Uterus (tissue), 4 donors: Measurements from ENCODE around the gene GAPT. TPM values are rescaled to one million over a fixed set of nuclear protein-coding genes. Genes with fewer than 3 reads are reported as not detected.

Experiments
- DNase-seq, 2 donors: peaks; one replicate each; pipeline ENCODE4 v3.0.0-alpha.2; 2019 to 2020
- H3K27ac ChIP-seq, 2 donors: fragments of 200-600 bp; sonication (generic); 1 replicate in 1 of 2; 2 replicates in 1 of 2; pipeline ENCODE4 v1.5.1; 2016 to 2018
- H3K27me3 ChIP-seq, 2 donors: fragments of 200-600 bp; sonication (generic); one replicate each; pipeline ENCODE4 v1.5.1; 2018 to 2019; ENCODE audit warnings: control low read depth in 1 of 2
- H3K36me3 ChIP-seq, 2 donors: fragments of 200-600 bp; sonication (generic); one replicate each; pipeline ENCODE4 v1.5.1; 2019; ENCODE audit warnings: control low read depth in 1 of 2
- H3K4me1 ChIP-seq, 2 donors: fragments of 200-600 bp; sonication (generic); one replicate each; pipeline ENCODE4 v1.5.1; 2018 to 2019; ENCODE audit warnings: control low read depth in 1 of 2
- H3K4me3 ChIP-seq, 2 donors: fragments of 200-600 bp; sonication (generic); 1 replicate in 1 of 2; 2 replicates in 1 of 2; pipeline ENCODE4 v1.5.1; 2018 to 2019; ENCODE audit warnings: mild to moderate bottlenecking in 1 of 2
- H3K9me3 ChIP-seq, 2 donors: fragments of 200-600 bp; sonication (generic); one replicate each; pipeline ENCODE4 v1.5.1; 2019; ENCODE audit warnings: control low read depth in 1 of 2
- CTCF ChIP-seq, 4 experiments: fragments of 200-600 bp in 2 of 4; fragments of 450-650 bp in 2 of 4; sonication (generic) in 2 of 4; IDR thresholded peaks; one replicate each; pipeline ENCODE4 v1.5.1; 2016 to 2019; ENCODE audit warnings: antibody characterized with exemption in 4 of 4, mild to moderate bottlenecking in 2 of 4, moderate library complexity in 1 of 4
- POLR2A ChIP-seq, 2 donors: fragments of 450-650 bp; IDR thresholded peaks; one replicate each; pipeline ENCODE4 v1.6.1; 2016; ENCODE audit warnings: antibody characterized with exemption in 2 of 2, mild to moderate bottlenecking in 1 of 2, moderate library complexity in 1 of 2
- intact Hi-C: fragments of 100-400 bp; cut with DNase I; formaldehyde crosslinking; loops from one replicate; pipeline ENCODE4 v1.15.1; 2023; ENCODE audit warnings: low total_unique reads
- total RNA-seq, 4 donors: library from RNA; depleted of rRNA in 3 of 4; stranded (reverse); fragments of >200 nt in 3 of 4; gene quantifications; one replicate each; pipeline versions ENCODE4 v1.1.0 to v1.2.4, GENCODE V29; 2014 to 2023
- donor health status: DM: yes; HTN: yes; CAD: no.

The GAPT gene
- total RNA-seq, 4 donors from 2014 or later = 0.61 to 6.8 (median 0.97) TPM; not detected in 1

GRCh38 chr5:58450811-58451629 is 40.2 kb upstream of the GAPT start:
- no peaks in the 10 kb centered on the region for H3K9me3 ChIP-seq
- no peak for TF ChIP-seq CTCF (IDR thresholded peaks at IDR 0.05)
- TF ChIP-seq POLR2A (IDR thresholded peaks at IDR 0.05) = no peak

GRCh38 chr5:58451732-58452565 is 39.3 kb upstream of the GAPT start:
- DNase-seq = no peak
- no peaks in the 10 kb centered on the region for H3K9me3 ChIP-seq
- no peaks in the 10 kb centered on the region for H3K36me3 ChIP-seq
- no peaks in the 10 kb centered on the region for H3K27me3 ChIP-seq
- no peak overlapping the region for H3K4me3 ChIP-seq
- no peak for TF ChIP-seq CTCF (IDR thresholded peaks at IDR 0.05)
- TF ChIP-seq POLR2A (IDR thresholded peaks at IDR 0.05) = no peak
- H3K4me1 ChIP-seq = no peaks in the 10 kb centered on the region
- intact Hi-C loops = loop anchor here (10.0 kb wide), 1 partner anchor 1157 kb away; no protein-coding TSS in a partner anchor
- H3K27ac ChIP-seq = peak overlapping the region in 1 of 2 donors; percentile 6

More at GRCh38 chr5:58450811-58451629, 40.2 kb upstream of the GAPT start:
- no peak for DNase-seq
- Histone ChIP-seq H3K27ac (no peak overlapping the region), H3K4me3 (no peak overlapping the region), H3K36me3 (no peaks in the 10 kb centered on the region), H3K4me1 (no peaks in the 10 kb centered on the region), H3K27me3 (no peaks in the 10 kb centered on the region)
- intact Hi-C loops = loop anchor here (10.0 kb wide), 1 partner anchor 1156 kb away; no protein-coding TSS in a partner anchor

- H3K9me3 ChIP-seq = no peaks in the 10 kb centered on the region
- no peak for DNase-seq
- intact Hi-C loops = loop anchor here (10.0 kb wide), 1 partner anchor 1158 kb away; no protein-coding TSS in a partner anchor
- peak overlapping the region in 1 of 2 donors; percentile 6 for H3K27ac ChIP-seq
- no peaks in the 10 kb centered on the region for H3K36me3 ChIP-seq
- H3K27me3 ChIP-seq = no peaks in the 10 kb centered on the region
- no peak overlapping the region for H3K4me3 ChIP-seq
- TF ChIP-seq POLR2A (IDR thresholded peaks at IDR 0.05) (no peak), CTCF (IDR thresholded peaks at IDR 0.05) (no peak)
- no peaks in the 10 kb centered on the region for H3K4me1 ChIP-seq
Observed at GRCh38 chr5:58452566-58453258, 38.5 kb upstream of the GAPT start.

- peak overlapping the region in 1 of 2 donors; percentile 95 for H3K27ac ChIP-seq
Observed at GRCh38 chr5:58453306-58453705, 37.9 kb upstream of the GAPT start.

More at GRCh38 chr5:58453306-58453705, 37.9 kb upstream of the GAPT start:
- intact Hi-C loops = loop anchor here (10.0 kb wide), 1 partner anchor 1159 kb away; no protein-coding TSS in a partner anchor
- no peaks in the 10 kb centered on the region for H3K9me3 ChIP-seq
- H3K4me1 ChIP-seq = no peaks in the 10 kb centered on the region
- TF ChIP-seq POLR2A (IDR thresholded peaks at IDR 0.05) = no peak
- no peak for TF ChIP-seq CTCF (IDR thresholded peaks at IDR 0.05)
- H3K36me3 ChIP-seq = no peaks in the 10 kb centered on the region
- H3K4me3 ChIP-seq = no peak overlapping the region
- no peak for DNase-seq
- no peaks in the 10 kb centered on the region for H3K27me3 ChIP-seq
